GM10266 (cell line): ENCODE measurements around the gene GFRA3.

Source experiments
- DNase-seq: peaks from one replicate; pipeline ENCODE4 v3.0.0; 2012; ENCODE audit errors: extremely low spot score
- TF ChIP-seq, protein P1 (sequence below): IDR thresholded peaks from 2 replicates; pipeline ENCODE4 v1.5.1; 2012; ENCODE audit warnings: mild to moderate bottlenecking, low read depth; ENCODE audit not compliant: control insufficient read depth, insufficient read depth; ENCODE audit errors: missing control alignments

The GFRA3 gene

DNA sequence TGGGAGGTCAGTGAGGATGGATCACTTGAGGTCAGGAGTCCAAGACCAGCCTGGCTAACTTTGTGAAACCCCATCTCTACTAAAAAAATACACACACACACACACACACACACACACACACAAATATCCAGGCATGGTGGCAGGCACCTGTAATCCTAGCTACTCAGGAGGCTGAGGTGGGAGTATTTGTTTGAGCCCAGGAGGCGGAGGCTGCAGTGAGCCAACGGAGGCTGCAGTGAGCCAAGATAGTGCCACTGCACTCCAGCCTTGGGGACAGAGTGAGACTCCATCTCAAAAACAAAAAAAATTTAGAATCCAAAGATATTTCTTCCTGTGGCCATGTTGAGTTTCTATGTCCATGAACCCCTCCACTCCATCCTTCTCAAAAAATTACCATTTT lies 39.8 kb downstream of the GFRA3 start:
- TF ChIP-seq, protein P1, sequence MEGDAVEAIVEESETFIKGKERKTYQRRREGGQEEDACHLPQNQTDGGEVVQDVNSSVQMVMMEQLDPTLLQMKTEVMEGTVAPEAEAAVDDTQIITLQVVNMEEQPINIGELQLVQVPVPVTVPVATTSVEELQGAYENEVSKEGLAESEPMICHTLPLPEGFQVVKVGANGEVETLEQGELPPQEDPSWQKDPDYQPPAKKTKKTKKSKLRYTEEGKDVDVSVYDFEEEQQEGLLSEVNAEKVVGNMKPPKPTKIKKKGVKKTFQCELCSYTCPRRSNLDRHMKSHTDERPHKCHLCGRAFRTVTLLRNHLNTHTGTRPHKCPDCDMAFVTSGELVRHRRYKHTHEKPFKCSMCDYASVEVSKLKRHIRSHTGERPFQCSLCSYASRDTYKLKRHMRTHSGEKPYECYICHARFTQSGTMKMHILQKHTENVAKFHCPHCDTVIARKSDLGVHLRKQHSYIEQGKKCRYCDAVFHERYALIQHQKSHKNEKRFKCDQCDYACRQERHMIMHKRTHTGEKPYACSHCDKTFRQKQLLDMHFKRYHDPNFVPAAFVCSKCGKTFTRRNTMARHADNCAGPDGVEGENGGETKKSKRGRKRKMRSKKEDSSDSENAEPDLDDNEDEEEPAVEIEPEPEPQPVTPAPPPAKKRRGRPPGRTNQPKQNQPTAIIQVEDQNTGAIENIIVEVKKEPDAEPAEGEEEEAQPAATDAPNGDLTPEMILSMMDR: no peak

GRCh38 chr5:138233280-138233679 lies 41.1 kb downstream of the GFRA3 start:
- no peak for DNase-seq
- TF ChIP-seq, protein P1: no peak

More for the DNA sequence above, 39.8 kb downstream of the GFRA3 start:
- no peak for DNase-seq

- DNase-seq: no peak
- TF ChIP-seq, protein P1: no peak
Observed at GRCh38 chr5:138230981-138231589, 43.3 kb downstream of the GFRA3 start.

GRCh38 chr5:138230261-138230660 lies 44.2 kb downstream of the GFRA3 start:
- no peak for DNase-seq
- TF ChIP-seq, protein P1: no peak

DNA sequence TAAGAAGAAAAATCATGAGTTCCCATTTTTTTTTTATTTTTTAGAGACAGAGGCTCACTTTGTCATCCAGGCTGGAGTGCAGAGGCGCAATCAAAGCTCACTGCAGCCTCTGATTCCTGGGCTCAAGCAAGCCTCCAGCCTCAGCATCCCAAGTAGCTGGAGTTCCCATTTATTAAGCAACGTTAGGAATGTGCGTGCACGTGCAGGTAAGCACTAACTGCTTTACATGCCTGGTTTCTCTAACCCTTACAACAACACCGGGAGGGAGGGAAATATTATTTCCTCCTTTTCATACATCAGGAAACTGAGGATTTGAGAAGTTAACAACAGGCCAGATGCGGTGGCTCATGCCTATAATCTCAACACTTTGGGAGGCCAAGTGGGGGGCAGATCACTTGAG lies 45.0 kb downstream of the GFRA3 start:
- no peak for DNase-seq
- TF ChIP-seq, protein P1: no peak

GRCh38 chr5:138226910-138227309 lies 47.5 kb downstream of the GFRA3 start:
- TF ChIP-seq, protein P1: no peak
- DNase-seq: no peak

- TF ChIP-seq, protein P1: no peak
- DNase-seq: no peak
Observed at GRCh38 chr5:138224712-138225111, 49.7 kb downstream of the GFRA3 start.
